Stomach (tissue), 4 donors: ENCODE measurements around the gene MYCBP2.

Experiments used
- EP300 ChIP-seq: sonication (generic); formaldehyde crosslinking; IDR thresholded peaks from one replicate; pipeline ENCODE4 v1.6.1; 2017; ENCODE audit warnings: antibody characterized with exemption
- TF ChIP-seq, protein P1 (sequence below), 7 experiments: fragments of 450-650 bp in 4 of 7; fragments of 200-600 bp in 3 of 7; sonication (generic) in 3 of 7; IDR thresholded peaks; one replicate each; pipeline ENCODE4 v1.5.1; 2016 to 2019; ENCODE audit warnings: antibody characterized with exemption in 7 of 7, control low read depth in 2 of 7, mild to moderate bottlenecking in 1 of 7

GRCh38 chr13:77359171-77359570, 32.3 kb upstream of the MYCBP2 start:
- TF ChIP-seq, protein P1, sequence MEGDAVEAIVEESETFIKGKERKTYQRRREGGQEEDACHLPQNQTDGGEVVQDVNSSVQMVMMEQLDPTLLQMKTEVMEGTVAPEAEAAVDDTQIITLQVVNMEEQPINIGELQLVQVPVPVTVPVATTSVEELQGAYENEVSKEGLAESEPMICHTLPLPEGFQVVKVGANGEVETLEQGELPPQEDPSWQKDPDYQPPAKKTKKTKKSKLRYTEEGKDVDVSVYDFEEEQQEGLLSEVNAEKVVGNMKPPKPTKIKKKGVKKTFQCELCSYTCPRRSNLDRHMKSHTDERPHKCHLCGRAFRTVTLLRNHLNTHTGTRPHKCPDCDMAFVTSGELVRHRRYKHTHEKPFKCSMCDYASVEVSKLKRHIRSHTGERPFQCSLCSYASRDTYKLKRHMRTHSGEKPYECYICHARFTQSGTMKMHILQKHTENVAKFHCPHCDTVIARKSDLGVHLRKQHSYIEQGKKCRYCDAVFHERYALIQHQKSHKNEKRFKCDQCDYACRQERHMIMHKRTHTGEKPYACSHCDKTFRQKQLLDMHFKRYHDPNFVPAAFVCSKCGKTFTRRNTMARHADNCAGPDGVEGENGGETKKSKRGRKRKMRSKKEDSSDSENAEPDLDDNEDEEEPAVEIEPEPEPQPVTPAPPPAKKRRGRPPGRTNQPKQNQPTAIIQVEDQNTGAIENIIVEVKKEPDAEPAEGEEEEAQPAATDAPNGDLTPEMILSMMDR (IDR thresholded peaks at IDR 0.05) = no peak
- TF ChIP-seq EP300 = no peak
